Iris pigment epithelial cell (primary cell): ENCODE measurements around the gene RHOT2.

ENCODE experiments used
- DNase-seq: peaks from one replicate; pipeline ENCODE4 v3.0.0-alpha.2; 2011; ENCODE audit warnings: low read depth

Gene RHOT2

DNA sequence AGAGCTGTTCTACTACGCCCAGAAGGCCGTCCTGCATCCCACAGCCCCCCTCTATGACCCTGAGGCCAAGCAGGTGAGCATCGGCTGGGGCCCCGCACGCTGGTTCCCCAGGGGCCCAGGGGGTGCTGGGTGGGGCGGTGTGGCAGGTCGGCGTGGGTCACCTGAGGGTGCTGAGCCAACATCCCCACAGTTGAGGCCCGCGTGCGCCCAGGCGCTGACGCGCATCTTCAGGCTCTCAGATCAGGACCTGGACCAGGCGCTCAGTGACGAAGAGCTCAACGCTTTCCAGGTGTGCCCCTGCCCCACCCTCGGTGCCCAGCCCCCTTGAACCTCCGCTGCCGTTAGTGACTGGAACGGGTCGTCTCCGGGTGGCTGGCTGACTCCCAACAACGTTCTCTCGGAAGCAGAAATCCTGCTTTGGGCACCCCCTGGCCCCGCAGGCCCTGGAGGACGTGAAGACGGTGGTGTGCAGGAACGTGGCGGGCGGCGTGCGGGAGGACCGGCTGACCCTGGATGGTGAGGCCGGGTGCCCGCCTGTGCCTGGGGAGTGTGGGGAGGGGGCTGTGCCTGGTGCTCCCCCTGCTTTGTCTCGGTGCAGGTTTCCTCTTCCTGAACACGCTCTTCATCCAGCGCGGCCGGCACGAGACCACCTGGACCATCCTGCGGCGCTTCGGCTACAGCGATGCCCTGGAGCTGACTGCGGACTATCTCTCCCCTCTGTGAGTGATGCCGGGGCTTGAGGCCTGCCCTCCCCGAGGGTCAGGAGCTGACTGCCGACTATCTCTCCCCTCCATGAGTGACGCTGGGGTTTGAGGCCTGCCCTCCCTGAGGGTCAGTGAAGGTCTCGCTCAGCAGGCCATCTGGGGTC is 2.8 kb downstream of the RHOT2 start:
- DNase-seq, result no peak

DNA sequence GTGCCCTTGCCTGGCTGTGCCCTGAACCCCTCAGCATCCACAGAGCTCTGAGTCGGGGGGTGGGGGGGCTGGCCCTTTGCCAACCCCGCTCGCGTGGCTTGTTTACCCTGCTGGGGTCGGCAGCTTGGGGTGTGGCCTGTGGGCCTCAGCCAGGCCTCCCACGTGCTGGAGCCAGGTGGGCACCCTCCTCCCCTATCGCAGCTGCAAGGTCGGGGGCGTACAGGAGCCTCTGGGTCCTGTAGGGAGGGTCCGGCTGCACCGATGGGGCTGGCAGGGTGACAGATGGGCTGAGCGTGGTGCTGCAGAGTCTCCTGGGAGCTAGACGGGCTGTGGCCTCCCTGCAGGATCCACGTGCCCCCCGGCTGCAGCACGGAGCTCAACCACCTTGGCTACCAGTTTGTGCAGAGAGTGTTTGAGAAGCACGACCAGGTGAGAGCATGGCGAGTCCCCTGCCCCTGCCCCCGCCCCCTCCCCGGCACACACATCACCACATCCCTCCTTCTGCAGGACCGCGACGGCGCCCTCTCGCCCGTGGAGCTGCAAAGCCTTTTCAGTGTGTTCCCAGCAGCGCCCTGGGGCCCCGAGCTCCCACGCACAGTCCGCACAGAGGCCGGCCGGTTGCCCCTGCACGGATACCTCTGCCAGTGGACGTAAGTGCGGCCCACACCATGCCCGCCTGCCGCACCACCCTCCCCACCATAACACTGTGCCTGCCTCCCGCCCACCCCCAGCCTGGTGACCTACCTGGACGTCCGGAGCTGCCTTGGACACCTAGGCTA is 3.6 kb downstream of the RHOT2 start:
- DNase-seq, result no peak

DNA sequence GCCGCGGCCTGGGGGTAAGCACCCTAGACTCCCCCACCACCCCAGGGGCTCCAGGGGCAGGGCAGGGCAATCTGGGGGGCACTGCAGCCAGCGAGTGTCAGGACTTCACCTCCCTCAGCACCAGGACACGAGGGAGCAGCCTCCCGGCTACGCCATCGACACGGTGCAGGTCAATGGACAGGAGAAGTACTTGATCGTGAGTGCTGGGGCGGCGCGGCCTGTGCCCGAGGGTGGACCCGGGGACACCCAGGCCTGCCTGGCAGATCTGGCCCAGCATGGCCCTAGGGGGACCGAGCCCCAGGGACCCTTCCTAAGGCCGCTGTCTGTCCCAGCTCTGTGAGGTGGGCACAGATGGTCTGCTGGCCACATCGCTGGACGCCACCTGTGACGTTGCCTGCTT is 4.4 kb downstream of the RHOT2 start:
- DNase-seq, result no peak

DNA sequence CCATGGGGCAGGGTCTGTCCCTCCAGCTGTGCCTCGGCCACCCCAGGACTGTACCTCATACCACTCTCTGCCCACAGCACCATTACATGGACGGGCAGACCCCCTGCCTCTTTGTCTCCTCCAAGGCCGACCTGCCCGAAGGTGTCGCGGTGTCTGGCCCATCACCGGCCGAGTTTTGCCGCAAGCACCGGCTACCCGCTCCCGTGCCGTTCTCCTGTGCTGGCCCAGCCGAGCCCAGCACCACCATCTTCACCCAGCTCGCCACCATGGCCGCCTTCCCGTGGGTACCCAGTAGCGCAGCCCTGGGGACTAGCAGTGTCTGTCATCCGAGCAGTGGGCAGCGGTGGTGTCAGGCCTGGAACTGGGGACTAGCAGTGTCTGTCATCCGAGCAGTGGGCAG is 4.9 kb downstream of the RHOT2 start:
- no peak for DNase-seq

DNA sequence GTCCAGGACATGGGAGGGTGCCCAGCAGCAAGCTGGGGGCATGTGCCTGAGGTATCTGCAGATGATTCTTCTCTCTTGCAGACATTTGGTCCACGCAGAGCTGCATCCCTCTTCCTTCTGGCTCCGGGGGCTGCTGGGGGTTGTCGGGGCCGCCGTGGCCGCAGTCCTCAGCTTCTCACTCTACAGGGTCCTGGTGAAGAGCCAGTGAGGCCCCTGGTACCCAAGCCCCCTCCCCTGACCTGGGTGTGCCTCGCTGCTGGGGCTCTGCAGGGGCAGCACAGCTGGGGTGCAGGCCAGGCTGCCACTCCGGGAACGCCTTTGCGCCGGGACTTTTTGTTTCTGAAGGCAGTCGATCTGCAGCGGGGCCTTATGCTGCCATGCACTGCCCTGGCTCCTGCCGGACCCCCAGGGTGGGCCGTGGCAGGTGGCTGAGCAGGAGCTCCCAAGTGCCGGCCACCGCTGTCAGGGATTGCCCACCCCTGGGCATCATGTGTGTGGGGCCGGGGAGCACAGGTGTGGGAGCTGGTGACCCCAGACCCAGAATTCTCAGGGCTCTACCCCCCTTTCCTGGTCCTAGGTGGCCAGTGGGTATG is 5.6 kb downstream of the RHOT2 start:
- no peak for DNase-seq

DNA sequence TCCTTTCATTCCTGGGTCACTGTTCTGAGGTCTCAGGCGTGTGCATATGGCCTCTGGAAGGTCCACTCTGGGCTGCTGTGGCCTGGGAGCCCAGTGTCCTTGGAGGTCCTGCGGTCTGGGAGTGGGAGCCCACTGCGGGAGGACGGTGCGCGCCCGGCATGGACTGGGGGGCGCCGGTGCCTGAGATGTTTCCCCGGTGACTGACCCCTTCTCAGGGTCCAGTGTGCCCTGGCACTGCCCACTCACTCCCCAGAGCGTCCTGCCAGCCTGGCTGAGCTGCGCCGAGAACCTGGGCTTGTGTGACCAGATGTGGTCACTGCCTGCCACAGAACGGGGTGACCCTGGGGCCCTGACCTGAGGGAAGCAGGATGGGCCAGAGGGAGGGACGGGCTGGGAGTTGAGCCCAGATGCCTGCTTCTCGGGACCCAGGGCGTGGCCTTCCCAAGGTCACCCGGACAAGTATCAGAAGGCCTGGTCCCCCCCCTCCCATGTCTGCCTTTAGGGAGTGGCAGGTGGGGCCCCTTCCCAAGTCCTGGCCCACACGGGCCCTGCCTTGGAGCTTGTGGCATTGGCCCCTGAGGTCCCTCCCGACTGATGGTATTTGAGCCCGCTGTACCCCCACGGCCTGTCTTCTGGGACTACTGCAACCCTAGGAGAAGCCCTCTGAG is 6.4 kb downstream of the RHOT2 start:
- no peak for DNase-seq

DNA sequence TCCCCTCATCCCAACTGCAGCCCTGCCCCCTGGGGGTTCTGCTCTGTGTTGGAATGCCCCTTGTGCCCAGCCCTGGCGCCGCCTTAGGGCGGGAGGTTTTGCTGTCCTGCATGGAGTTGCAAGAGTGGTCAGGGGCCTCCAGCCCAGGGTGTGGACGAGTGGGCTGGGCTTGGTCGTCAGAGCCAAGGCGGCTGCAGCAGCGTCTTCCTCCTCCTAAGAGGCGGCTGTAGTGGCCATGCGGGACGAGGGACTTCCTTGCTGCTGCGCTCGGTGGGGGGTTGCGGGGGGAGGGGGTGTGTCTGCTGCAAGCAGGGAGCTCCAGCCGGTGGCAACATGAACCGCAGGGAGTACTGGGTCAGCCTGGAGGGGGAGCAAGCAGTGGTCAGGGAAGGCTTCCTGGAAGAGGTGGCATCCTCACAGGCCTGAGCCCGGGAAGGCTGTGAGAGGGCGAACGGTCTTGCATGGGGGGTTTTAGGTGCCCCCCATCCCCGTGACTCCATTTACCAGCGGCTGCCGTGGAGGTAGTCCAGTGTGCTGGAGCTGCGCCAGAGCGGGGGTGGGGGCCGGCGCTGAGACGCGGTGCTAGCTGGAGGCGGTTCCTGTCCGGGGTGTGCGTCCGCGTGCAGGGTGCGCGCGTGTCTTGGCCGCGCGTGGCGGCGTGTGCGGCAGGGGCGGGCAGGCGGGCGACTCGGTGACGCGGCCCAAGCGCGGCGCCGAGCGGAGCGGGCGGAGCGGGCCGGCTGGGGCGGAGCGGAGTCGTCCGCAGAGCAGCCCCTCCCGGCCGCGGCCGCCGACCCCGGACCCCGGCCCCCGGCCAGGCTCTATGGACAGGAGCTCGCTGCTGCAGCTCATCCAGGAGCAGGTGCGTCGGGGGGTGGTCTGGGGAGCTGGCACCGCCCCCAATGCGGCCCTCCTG is 7.3 kb downstream of the RHOT2 start, which contains the start of gene RHBDL1:
Gene RHBDL1, plus strand, starts transcription at position 704 of the 916 bp plus-strand sequence. Its CDS starts 120 bp downstream, at position 824.
- DNase-seq, result peak; percentile 65

DNA sequence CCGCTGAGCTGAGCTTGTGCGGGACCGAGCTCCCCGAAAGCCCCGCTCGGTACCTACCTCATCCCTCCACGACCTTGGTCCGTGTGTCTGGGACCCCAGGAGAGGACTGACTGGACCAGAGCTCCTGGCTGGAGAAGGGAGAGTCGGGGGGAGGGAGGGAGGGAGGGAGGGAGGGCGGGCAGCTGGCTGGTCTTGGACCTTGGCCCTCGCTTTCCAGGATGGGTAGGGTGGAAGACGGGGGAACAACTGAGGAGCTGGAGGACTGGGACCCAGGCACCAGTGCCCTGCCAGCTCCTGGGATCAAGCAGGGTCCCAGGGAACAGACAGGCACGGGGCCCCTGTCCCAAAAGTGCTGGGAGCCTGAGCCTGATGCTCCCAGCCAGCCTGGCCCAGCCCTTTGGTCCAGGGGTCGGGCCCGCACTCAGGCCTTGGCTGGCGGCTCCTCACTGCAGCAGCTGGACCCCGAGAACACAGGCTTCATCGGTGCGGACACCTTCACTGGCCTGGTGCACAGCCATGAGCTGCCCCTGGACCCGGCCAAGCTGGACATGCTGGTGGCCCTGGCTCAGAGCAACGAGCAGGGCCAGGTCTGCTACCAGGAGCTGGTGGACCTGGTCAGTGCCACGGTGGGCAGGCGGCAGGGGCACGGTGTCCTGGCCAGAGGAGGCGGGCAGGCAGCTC is 8.1 kb downstream of the RHOT2 start:
- no peak for DNase-seq

DNA sequence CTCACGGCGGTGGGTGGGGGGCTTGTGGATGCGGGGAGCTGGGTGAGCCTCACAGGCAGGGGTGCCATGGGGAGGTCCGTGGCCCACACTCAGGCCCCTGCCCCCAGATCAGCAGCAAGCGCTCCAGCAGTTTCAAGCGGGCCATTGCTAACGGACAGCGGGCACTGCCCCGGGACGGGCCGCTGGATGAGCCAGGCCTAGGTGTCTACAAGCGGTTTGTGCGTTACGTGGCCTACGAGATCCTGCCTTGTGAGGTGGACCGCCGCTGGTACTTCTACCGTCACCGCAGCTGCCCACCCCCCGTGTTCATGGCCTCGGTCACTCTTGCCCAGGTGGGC is 8.6 kb downstream of the RHOT2 start:
- DNase-seq, result no peak

DNA sequence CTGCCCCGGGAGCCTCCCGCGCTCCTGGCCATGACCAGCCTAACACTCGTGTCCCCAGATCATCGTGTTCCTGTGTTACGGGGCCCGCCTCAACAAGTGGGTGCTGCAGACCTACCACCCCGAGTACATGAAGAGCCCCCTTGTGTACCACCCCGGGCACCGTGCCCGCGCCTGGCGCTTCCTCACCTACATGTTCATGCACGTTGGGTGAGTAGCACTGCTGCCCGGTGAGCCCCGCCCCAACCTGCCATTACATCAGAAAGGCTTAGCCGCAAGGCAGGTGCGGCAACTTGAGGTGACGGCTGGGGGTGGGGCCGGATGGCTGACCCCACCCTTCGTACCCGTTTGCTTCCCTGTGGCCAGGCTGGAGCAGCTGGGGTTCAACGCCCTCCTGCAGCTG is 9.0 kb downstream of the RHOT2 start:
- no peak for DNase-seq

DNA sequence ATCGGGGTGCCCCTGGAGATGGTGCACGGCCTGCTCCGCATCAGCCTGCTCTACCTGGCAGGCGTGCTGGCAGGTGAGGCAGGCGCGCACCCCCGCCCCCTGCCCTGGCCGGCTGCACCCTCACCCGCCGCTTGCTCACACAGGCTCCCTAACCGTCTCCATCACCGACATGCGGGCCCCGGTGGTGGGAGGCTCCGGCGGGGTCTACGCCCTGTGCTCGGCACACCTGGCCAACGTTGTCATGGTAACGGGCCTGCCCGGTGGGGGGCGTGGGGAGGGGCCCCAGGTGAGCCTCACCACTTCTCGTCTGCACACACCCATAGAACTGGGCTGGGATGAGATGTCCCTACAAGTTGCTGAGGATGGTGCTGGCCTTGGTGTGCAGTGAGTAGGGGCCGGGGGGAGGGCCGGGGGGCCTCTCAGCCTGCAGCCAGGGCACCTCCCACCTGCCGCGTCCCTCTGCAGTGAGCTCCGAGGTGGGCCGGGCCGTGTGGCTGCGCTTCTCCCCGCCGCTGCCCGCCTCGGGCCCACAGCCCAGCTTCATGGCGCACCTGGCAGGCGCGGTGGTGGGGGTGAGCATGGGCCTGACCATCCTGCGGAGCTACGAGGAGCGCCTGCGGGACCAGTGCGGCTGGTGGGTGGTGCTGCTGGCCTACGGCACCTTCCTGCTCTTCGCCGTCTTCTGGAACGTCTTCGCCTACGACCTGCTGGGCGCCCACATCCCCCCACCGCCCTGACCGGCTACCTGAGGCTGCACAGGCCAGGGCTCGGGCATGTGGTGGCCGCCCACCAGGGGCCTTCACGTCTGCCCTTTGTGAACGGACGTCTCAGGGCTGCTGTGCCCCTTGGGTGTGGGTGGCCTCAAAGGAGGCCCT is 9.6 kb downstream of the RHOT2 start:
- no peak for DNase-seq

DNA sequence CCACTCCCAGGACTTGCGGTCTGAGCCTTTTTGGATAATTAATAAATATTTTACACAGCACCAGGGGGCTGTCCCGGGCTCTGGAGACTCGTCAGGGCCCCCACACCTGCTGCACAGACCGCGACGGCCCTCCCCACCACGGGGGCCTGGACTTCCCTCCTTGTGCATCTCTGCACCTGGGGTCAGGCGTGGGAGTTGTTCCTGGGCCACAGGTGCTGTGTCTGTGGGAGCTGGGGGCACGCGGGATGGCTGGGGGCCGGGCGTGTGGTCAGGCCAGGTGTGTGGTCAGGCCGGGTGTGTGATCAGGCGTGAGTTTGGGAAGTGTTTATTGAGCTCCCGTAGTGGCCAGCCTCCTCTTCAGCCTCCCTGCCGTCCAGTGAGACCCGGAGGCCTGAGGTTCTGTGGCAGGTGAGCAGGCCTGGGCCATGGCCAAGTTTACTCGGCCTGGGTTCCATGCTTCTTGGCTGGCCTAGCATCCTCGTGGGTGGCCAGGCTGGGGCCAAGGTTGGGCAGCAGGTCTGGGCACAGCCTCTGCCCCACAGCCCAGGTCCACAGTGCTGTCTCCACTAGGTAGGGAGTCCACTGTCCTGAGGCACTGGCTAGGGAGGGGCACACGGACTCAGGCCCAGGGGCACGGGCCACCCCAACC is 10.4 kb downstream of the RHOT2 start:
- DNase-seq, result no peak

DNA sequence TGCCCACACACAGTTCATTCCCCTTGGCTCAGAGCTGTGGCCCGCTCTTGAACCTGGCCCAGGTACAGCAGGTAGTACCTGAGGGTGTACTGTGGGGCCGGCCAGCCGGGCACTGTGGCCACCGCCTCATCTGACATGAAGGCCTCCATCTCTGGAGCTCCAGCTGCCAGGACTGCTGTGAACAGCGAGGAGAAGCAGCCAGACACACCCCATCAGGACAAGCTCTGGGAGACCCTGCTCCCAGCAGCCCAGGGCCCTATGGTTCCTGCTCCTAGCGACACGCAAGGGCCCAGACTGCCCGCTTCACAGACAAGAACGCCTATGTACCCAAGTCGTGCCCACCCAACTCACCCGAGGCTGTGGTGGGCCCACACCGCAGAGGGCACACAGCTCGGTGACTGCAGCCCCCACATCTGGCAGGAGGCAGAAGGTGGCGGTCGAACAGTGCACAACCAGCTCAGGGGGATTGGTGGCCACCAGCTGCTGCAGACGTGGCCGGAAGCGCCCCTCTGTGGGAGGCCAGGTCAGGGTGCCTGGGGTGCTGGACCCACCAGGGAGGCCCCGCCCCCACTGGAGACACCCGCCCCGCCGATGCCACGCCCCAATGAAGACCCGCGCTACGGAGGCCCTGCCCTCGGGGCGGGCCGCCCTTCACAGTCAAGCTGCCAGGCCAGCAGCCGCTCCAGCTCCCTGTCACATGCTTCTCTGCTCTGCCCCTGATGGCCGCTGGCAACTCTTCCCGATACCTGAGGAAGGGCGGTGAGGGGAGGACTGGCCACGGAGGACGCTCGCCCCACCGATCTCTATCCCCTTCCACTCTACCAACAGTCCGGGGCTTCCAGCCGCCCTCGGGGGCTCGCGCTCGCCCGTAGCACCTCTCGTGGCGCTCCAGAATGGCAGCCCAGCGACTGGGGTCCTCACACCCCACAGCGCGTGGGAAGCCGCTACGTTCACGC is 11.2 kb downstream of the RHOT2 start:
- DNase-seq, result peak; percentile 35

DNA sequence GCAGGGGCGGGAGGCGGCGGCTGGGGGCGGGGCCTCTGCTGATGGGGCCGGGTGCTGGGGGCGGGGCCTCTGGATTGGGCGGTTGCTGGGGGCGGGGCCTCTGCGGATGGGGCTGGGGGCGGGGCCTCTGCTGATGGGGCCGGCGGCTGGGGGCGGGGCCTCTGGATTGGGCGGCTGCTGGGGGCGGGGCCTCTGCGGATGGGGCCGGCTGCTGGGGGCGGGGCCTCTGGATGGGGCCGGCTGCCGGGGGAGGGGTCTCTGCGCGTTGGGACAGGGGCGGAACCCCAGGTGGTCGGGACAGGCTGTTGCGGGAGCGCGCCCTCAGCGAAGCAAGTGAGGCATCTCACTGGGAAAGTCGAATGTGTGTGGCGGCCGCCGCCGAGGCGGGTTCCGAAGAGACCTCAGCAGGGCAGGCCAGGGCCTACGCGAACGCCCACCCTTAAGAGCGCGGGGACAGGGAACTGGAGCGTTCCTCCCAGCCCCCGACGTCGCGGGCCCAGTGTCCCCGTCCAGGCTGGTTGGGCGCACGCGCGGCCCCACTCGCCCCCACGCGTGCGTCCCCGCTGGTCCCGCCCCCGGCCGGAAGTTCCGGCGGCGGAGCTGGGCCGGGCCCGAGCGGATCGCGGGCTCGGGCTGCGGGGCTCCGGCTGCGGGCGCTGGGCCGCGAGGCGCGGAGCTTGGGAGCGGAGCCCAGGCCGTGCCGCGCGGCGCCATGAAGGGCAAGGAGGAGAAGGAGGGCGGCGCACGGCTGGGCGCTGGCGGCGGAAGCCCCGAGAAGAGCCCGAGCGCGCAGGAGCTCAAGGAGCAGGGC is 12.1 kb downstream of the RHOT2 start, which contains the start of gene STUB1:
Gene STUB1, plus strand, starts transcription at position 597 of the 811 bp plus-strand sequence. Its CDS starts 116 bp downstream, at position 713.
- DNase-seq, result peak; percentile 86

DNA sequence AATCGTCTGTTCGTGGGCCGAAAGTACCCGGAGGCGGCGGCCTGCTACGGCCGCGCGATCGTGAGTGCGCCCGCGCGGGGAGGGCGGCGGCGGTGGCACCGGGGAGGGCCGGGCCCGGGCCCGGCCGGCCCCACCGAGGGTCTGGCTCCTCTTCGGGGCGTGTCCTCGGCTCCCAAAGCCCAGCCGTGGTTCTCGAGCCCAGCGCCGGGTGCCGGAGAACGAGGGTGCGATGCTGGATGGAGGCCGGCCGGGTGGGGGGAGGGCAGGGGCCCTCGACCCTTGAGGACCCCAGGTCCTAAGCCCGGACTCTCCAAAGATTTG is 12.7 kb downstream of the RHOT2 start:
- no peak for DNase-seq

DNA sequence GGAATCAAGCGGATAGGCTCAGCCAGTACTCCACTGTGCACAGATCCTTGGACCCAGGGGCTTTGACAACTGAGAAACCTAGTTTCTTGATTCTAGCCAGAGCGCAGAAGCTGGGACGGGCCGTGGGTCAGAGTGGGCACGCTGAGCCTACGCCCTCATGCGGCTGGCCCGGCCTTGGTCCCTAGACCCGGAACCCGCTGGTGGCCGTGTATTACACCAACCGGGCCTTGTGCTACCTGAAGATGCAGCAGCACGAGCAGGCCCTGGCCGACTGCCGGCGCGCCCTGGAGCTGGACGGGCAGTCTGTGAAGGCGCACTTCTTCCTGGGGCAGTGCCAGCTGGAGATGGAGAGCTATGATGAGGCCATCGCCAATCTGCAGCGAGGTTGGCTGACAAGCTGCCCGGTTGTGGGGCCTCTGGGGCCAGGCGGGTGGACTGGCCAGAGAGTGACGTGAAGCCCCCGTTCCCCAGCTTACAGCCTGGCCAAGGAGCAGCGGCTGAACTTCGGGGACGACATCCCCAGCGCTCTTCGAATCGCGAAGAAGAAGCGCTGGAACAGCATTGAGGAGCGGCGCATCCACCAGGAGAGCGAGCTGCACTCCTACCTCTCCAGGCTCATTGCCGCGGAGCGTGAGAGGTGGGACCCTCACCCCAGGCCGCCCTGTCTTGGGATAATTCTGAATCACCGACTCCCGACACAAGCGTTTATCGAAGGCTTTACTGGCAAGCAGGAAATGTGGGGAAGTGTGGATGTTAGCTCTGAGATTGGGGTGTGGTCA is 13.2 kb downstream of the RHOT2 start:
- peak; percentile 57 for DNase-seq
